IPS DF 6.9 (cell line): ENCODE results near the gene UBE2M.
"Not testable (repeated sequence)": the region's sequence is repeated elsewhere in the genome, so short reads cannot be mapped to it uniquely, and the experiment has no call there.

Source experiments
- DNase-seq: peaks from one replicate; pipeline ENCODE4 v3.0.0-alpha.2; 2013; ENCODE audit warnings: low read depth, low spot score
- H3K27ac ChIP-seq: one replicate; pipeline ENCODE4 v1.5.1; 2013; ENCODE audit warnings: low read length, control low read depth
- H3K27me3 ChIP-seq: 2 replicates; pipeline ENCODE4 v1.6.1; 2013; ENCODE audit warnings: mild to moderate bottlenecking, low read length; ENCODE audit not compliant: control insufficient read depth, insufficient read depth
- H3K36me3 ChIP-seq: 2 replicates; pipeline ENCODE4 v1.6.1; 2013; ENCODE audit warnings: low read length; ENCODE audit not compliant: control insufficient read depth, insufficient read depth
- H3K4me1 ChIP-seq: 2 replicates; pipeline ENCODE4 v1.6.1; 2013; ENCODE audit warnings: low read length; ENCODE audit not compliant: control insufficient read depth, insufficient read depth
- H3K4me3 ChIP-seq: 2 replicates; pipeline ENCODE4 v1.5.1; 2013; ENCODE audit warnings: mild to moderate bottlenecking, low read length
- H3K9me3 ChIP-seq: 2 replicates; pipeline ENCODE4 v1.6.1; 2013; ENCODE audit warnings: low read length, inconsistent platforms; ENCODE audit not compliant: control insufficient read depth, insufficient read depth
- WGBS: extraction: QIAGEN DNeasy Blood & Tissue Kit; methylation state at CpG from one replicate; pipeline ENCODE4 v1.1.7; 2013; ENCODE audit warnings: mixed read lengths, missing lambda C conversion rate; ENCODE audit not compliant: insufficient read length, insufficient coverage; 5-methylcytosine and 5-hydroxymethylcytosine counted together

The UBE2M gene

DNA sequence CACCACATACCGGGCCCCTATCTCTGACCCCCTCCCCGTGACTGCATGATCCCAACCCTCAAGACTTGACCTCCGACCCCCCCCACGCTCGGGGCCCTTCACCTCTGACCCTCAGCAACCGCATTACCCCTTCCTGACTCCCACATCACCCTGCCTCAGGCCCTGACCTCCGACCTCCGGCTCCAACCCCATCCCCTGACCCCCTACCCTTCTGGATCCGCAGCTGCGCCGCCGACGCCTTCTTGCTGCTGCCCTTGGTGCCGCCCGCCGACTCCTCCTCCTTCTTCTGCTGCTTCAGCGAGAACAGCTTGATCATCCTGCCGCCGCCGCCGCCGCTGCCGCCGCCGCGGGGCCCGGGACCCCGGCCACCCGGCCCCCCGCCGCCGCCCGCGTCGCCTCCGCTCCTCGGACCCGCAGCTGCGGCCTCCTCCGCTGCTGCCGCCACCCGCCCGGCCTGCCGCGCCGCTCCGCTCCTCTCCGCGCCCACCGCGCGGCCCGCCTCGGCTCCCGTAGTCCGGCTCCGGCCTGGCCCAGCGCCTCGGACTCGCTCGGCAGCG, at the start of gene UBE2M:
UBE2M (minus strand) TSS at position 546 of the 557 bp plus-strand sequence; CDS start at position 316, 230 bp downstream.
- no peak within 1 kb of the TSS for H3K27ac ChIP-seq
- H3K4me1 ChIP-seq = 0 out of 2 replicates have a peak, but pooled peaks cover 2% of the 10 kb centered on the region
- H3K9me3 ChIP-seq = no peaks in the 10 kb centered on the region
- no CpG with 5 or more reads among the region's 62 CpGs for WGBS
- peak within 1 kb of the TSS; percentile 91 for H3K4me3 ChIP-seq
- H3K27me3 ChIP-seq = no peaks in the 10 kb centered on the region
- no peak for DNase-seq
- peaks cover 8% of the 10 kb centered on the region for H3K36me3 ChIP-seq

DNA sequence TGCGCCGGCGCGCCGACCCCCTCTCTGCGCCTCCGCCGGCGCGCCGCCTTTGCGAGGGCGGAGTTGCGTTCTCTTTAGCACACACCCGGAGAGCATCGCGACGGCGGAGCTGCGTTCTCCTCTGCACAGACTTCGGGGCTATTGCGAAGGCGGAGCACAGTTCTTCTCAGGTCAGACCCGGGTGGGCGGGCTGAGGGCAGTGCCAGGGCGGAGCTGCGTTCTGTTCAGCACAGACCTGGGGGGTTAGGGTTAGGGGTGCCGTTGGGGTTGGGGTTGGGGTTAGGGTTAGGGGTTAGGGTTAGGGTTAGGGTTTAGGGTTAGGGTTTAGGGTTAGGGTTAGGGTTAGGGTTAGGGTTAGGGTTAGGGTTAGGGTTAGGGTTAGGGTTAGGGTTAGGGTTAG, 48.8 kb upstream of the UBE2M start:
- not testable (repeated sequence) for DNase-seq, H3K4me1 ChIP-seq, H3K27ac ChIP-seq, H3K9me3 ChIP-seq, H3K36me3 ChIP-seq, H3K27me3 ChIP-seq, H3K4me3 ChIP-seq
- WGBS = no CpG with 5 or more reads among the region's 28 CpGs

DNA sequence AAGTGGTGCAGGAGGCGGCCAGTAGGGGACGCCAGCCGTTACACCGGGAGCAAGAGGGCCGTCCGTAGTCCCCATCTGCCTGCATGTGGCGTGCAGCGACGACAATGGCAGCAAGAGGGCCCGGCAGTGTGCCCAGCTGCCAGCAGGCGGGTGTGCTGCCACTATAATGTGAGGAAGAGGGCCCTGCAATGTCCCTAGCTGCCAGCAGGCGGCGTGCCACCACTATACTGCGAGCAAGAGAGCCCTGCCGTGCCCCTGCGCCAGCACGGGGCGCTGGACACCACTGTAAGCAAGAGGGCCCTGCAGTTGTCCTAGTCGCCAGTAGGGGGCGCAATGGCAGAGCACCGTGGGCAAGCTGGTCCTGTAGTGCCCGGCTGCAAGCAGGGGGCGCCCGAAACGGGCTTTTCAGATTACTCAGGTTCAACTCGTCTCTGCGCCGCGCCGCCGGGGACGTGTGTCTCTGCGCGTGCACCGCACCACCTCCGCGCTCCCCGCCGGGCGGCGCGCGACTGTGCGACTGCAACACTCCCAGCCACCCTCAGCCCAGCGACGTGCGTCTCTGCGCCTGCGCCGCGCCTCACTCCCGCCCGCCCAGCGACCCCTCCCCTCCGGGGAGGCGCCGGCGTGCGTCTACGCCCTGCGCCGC, 48.0 kb upstream of the UBE2M start:
- not testable (repeated sequence) for H3K27me3 ChIP-seq, H3K4me3 ChIP-seq, H3K9me3 ChIP-seq, H3K27ac ChIP-seq, H3K4me1 ChIP-seq, DNase-seq, H3K36me3 ChIP-seq
- WGBS = no CpG with 5 or more reads among the region's 62 CpGs

DNA sequence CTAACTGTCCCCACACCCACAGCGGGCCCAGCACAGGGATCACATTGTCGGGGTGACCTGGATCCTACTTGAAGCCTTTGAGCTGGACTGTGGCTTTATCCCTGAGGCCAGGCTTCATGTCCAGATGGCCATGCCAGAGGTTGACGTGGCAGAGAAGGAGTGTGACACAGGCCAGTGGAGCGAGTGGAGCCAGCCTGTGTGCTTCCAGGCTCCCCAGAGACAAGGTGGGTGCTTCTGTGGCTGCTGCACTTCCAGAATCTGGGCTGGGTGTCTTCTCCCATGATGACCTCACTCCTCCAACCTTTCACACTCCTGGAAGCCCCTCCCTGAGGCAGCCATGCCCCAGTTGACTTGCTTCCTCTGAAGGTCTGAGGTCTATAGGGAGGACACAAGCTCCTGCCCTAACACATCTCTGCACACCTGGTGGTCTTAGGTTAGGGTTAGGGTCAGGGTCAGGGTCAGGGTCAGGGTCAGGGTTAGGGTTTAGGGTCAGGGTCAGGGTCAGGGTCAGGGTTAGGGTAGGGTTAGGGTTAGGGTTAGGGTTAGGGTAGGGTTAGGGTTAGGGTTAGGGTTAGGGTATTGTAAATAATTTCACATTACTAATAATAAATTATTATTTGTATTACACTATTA, 27.8 kb upstream of the UBE2M start:
- DNase-seq = no peak
- no CpG with 5 or more reads among the region's 4 CpGs for WGBS
- H3K4me1 ChIP-seq = no peaks in the 10 kb centered on the region

DNA sequence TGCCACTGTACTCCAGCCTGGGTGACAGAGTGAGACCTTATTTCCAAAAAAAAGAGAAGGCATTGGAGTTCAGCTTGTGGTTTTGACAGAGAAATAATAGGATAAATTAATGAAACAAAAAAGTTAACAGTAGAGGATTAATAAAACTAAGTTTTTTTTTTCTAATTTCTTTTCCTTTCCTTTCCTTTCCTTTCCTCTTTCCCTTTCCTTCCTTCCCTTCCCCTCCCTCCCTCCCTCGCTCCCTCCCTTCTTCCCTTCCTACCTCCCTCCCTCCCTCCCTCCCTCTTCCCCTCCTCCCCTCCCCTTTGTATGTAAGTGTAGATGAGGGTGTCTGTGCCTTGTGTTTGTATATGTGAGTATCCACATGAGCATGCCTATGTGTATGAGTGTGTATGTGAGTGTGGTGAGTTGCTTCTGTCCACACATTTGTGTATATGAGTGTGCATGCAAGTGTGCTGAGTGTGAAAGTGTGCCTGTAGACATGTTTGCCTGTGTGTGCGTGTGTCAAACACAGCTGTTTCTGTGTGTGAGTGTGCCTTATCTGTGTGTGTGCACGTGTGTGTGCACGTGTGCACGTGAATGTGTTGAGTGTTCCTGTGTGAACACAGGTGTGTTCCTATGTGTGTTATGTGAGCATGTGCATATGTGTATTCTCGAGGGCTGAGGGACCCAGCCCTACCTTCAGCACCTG, 27.2 kb upstream of the UBE2M start:
- no peaks in the 10 kb centered on the region for H3K27me3 ChIP-seq
- no peak overlapping the region for H3K27ac ChIP-seq
- no peaks in the 10 kb centered on the region for H3K36me3 ChIP-seq
- H3K4me1 ChIP-seq = no peaks in the 10 kb centered on the region
- no peak for DNase-seq
- no CpG with 5 or more reads among the region's 6 CpGs for whole genome bisulfite sequencing
- no peak overlapping the region for H3K4me3 ChIP-seq
- no peaks in the 10 kb centered on the region for H3K9me3 ChIP-seq

More for the DNA sequence above, 27.8 kb upstream of the UBE2M start:
- no peak overlapping the region for H3K4me3 ChIP-seq
- no peaks in the 10 kb centered on the region for H3K9me3 ChIP-seq
- no peaks in the 10 kb centered on the region for H3K36me3 ChIP-seq
- no peak overlapping the region for H3K27ac ChIP-seq
- H3K27me3 ChIP-seq = no peaks in the 10 kb centered on the region

DNA sequence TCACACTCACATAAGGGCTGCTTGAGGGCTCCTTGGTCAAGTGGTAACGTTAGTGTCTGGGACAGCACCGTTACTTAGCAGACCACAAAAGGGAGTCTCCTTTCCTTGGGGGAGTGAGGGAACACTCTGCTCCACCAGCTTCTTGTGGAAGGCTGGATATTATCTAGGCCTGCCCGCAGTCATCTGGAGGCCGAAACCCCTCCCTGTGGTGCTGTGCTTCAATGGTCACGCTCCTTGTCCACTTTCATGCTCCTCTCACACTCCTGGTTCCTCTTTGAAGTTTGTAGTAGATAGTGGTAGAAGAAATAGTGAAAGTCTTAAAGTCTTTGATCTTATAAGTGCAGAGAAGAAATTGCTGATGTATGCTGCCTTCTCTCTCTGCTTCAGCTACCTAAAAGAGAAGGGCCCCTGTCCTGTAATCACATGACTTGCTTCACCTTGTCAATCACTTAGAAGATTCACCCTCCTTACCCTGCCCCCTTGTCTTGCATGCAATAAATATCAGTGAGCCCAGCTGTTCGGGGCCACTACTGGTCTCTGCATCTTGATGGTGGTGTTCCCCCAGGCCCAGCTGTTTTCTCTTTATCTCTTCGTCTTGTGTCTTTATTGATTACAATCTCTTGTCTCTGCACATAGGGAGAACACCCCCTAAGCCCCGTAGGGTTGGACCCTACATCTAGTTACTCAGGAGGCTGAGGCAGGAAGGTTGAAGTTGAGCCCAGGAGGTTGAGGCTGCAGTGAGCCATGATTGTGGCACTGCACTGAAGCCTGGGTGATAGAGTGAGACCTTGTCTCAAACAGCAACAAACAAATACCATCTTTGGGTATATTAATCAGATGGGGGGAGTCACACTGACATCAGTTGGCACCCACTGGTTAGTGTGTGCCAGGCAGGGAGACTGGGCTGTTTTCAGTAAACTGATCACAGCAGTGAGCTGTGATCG, 26.4 kb upstream of the UBE2M start:
- Histone ChIP-seq H3K27ac (no peak overlapping the region), H3K4me3 (no peak overlapping the region), H3K36me3 (no peaks in the 10 kb centered on the region), H3K9me3 (no peaks in the 10 kb centered on the region), H3K27me3 (no peaks in the 10 kb centered on the region), H3K4me1 (no peaks in the 10 kb centered on the region)
- no CpG with 5 or more reads among the region's 9 CpGs for WGBS
- no peak for DNase-seq

DNA sequence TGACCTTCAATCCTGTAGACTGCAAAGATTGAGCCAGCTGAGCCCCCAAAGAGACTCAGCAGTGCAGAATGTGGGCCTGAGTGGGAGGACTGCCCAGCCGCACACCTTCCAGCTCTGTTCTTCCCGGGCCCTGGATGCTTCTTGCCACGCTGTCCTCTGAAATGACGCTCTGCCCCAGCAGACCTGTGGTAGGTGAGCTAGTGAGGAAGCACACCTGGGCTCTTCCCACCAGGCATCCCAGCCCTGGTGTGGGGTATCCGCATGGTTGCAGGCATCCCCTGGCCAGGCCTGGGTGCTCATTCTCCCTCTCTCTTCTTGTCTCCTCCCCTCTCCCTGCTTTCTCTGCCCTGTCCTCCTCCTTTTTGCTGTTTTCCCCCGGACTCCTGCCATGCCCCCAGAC, 24.6 kb upstream of the UBE2M start:
- no CpG with 5 or more reads among the region's 6 CpGs for WGBS
- no peaks in the 10 kb centered on the region for H3K4me1 ChIP-seq
- DNase-seq = no peak
- no peaks in the 10 kb centered on the region for H3K27me3 ChIP-seq
- H3K36me3 ChIP-seq = no peaks in the 10 kb centered on the region
- no peak overlapping the region for H3K4me3 ChIP-seq
- H3K9me3 ChIP-seq = no peaks in the 10 kb centered on the region
- no peak overlapping the region for H3K27ac ChIP-seq

DNA sequence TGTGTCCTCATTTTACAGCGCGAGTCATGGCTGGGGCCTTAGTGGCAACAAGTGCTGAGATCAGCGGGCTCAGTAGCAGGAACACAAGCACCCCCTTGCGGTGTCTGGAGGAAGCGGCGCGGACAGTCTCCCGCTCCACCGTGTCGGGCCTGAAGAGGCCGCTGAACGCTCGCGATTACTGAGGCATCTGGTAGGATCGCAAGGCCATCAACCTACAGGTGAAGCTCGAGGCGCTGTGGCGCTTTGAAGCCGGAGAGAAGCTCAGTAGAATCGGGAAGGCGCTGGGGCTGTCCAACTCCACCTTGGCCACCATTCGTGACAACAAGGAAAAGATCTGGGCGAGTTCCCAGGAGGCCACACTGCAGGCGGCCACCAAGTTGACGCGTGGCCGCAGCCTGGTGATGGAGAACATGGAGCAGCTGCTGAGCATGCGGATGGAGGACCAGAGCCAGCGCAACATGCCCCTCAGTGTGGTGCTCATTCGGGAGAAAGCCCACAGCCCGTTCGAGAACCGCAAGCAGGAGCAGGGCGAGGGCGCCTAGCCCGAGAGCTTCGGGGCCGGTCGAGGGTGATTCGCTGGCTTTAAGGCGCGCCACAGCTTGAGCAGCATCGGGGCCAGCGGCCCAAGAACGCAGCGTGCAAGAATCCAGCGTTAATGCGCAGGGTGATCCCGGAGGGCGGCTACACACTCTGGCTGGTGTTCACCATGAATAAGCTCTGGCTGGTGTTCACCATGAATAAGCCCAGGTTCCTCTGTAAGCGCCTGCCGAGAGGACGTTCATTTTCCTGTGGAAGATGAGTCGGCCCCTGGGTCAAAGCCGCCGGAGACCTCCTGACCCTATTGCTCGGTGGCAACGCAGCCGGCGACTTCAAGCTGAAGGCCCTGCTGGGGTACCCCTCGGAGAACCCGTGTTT, 23.1 kb upstream of the UBE2M start:
- no peaks in the 10 kb centered on the region for H3K4me1 ChIP-seq
- H3K36me3 ChIP-seq = no peaks in the 10 kb centered on the region
- peak; percentile 92 for DNase-seq
- H3K4me3 ChIP-seq = no peak overlapping the region
- no peaks in the 10 kb centered on the region for H3K9me3 ChIP-seq
- H3K27me3 ChIP-seq = no peaks in the 10 kb centered on the region
- H3K27ac ChIP-seq = no peak overlapping the region
- WGBS = no CpG with 5 or more reads among the region's 62 CpGs

DNA sequence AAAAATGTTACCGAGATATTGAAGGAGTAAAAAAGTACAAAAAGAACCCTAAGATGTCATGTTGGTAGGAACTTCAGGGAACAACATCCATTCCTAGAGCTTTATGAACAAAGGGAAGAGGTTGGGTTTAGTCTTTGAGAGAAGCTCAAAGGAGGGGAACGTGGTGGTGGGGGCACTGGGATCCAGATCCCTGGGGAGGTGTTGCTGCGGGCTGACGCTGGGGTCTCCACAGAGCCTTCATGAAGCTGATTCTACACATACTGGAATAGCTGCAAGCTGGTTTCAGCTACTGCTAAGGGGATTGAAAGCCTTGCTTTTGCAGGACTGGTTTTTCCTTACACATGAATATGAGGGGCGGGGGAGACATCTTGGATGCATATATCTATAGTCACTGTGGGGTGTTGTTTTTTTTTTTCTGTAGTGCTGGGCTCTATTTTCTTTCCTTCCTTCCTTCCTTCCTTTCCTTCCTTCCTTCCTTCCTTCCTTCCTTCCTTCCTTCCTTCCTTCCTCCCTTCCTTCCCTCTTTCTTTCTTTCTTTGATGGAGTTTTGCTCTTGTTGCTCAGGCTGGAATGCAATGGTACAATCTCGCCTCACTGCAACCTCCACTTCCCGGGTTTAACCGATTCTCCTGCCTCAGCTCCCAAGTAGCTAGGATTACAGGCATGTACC, 21.2 kb upstream of the UBE2M start:
- no peak overlapping the region for H3K27ac ChIP-seq
- no peaks in the 10 kb centered on the region for H3K27me3 ChIP-seq
- DNase-seq = no peak

More for the DNA sequence above, 21.2 kb upstream of the UBE2M start:
- Histone ChIP-seq H3K36me3 (no peaks in the 10 kb centered on the region), H3K9me3 (no peaks in the 10 kb centered on the region), H3K4me1 (no peaks in the 10 kb centered on the region), H3K4me3 (no peak overlapping the region)
- WGBS = no CpG with 5 or more reads among the region's 8 CpGs
